Loucy (cell line): ENCODE results near the gene PIM3.

ENCODE experiments used
- H2AFZ ChIP-seq: fragments of 200-600 bp; sonication (generic); 2 replicates; pipeline ENCODE4 v1.6.0; 2016; ENCODE audit warnings: antibody characterized with exemption, mild to moderate bottlenecking, low read length, moderate library complexity
- H3F3A ChIP-seq: fragments of 200-600 bp; 2 replicates; pipeline ENCODE4 v1.6.0; 2016; ENCODE audit warnings: antibody characterized with exemption, low read depth, mild to moderate bottlenecking
- H3K27me3 ChIP-seq: fragments of 200-600 bp; sonication (generic); 2 replicates; pipeline ENCODE4 v1.6.1; 2014; ENCODE audit warnings: low read length, mild to moderate bottlenecking; ENCODE audit not compliant: insufficient read depth, poor library complexity, severe bottlenecking
- H3K36me3 ChIP-seq: fragments of 200-600 bp; sonication (generic); 2 replicates; pipeline ENCODE4 v1.6.1; 2016; ENCODE audit warnings: low read length; ENCODE audit not compliant: insufficient read depth
- H3K4me1 ChIP-seq: fragments of 200-600 bp; sonication (generic); 2 replicates; pipeline ENCODE4 v1.5.1; 2014; ENCODE audit warnings: low read length, mild to moderate bottlenecking; ENCODE audit not compliant: insufficient read depth, poor library complexity, severe bottlenecking
- H3K4me2 ChIP-seq: fragments of 200-600 bp; sonication (generic); 2 replicates; pipeline ENCODE4 v1.6.0; 2014; ENCODE audit warnings: antibody characterized with exemption, low read length, low read depth, mild to moderate bottlenecking; ENCODE audit not compliant: poor library complexity, severe bottlenecking
- H3K4me3 ChIP-seq: fragments of 200-600 bp; sonication (generic); 2 replicates; pipeline ENCODE4 v1.5.1; 2014; ENCODE audit warnings: low read length, mild to moderate bottlenecking, mixed read lengths; ENCODE audit not compliant: poor library complexity, severe bottlenecking
- H3K79me2 ChIP-seq: fragments of 200-600 bp; sonication (generic); 2 replicates; pipeline ENCODE4 v1.6.1; 2014; ENCODE audit warnings: low read length; ENCODE audit not compliant: insufficient read depth
- H3K9ac ChIP-seq: fragments of 200-600 bp; sonication (generic); 2 replicates; pipeline ENCODE4 v1.6.0; 2014; ENCODE audit warnings: mild to moderate bottlenecking, low read depth, low read length, moderate library complexity; ENCODE audit not compliant: poor library complexity, severe bottlenecking
- H3K9me2 ChIP-seq: fragments of 200-600 bp; sonication (generic); replicated peaks from 2 replicates; pipeline ENCODE4 v1.6.1; 2016; ENCODE audit warnings: low read depth, low read length, mixed read lengths
- H3K9me3 ChIP-seq: fragments of 200-600 bp; sonication (generic); 2 replicates; pipeline ENCODE4 v1.6.1; 2014; ENCODE audit warnings: mild to moderate bottlenecking, antibody characterized with exemption, low read length, low read depth; ENCODE audit not compliant: insufficient read depth
- H4K20me1 ChIP-seq: fragments of 200-600 bp; sonication (generic); 2 replicates; pipeline ENCODE4 v1.6.0; 2014; ENCODE audit warnings: antibody characterized with exemption, low read length, mild to moderate bottlenecking; ENCODE audit not compliant: insufficient read depth, poor library complexity, severe bottlenecking
- EZH2phosphoT487 ChIP-seq: fragments of 200-600 bp; IDR thresholded peaks from 2 replicates; pipeline ENCODE4 v1.6.1; 2018; ENCODE audit warnings: antibody characterized with exemption, mild to moderate bottlenecking, moderate library complexity, borderline replicate concordance
- TF ChIP-seq, protein P1 (sequence below): fragments of 200-600 bp; sonication (generic); conservative IDR thresholded peaks from 2 replicates; pipeline ENCODE4 v1.5.1; 2014; ENCODE audit warnings: mild to moderate bottlenecking, antibody characterized with exemption, low read length

Gene PIM3

DNA sequence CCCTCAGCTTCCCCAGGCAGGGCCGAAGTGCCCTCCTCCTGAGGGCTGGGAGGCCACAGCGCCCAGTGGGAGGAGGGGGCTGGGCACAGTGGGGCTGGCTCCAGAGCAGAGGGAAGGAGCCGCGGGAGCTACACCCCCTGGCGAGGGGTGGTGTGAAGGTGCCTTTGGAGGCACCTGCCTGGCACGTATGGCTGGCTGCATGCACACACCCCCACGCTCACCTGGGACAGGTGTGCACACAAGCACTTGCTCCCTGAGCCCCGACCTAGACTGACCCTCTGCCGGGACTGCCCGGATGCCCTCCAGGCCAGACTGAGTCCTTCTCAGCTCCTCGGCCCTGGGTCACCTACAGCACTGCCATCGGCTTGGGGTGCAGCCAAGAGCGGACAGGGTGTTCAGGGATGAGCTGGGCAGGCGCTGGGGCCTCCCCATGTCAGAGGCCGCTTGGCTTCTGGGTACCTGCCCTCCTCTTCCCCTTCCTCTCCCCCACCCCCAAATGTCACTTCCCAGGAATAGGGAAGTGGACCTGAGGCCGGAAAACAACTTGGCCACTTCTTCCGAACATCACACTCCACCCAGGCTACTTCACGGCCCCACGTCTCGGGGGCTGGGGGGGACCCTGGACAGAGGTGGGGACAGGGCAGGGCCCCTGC is 7.4 kb upstream of the PIM3 start:
- TF ChIP-seq, protein P1, sequence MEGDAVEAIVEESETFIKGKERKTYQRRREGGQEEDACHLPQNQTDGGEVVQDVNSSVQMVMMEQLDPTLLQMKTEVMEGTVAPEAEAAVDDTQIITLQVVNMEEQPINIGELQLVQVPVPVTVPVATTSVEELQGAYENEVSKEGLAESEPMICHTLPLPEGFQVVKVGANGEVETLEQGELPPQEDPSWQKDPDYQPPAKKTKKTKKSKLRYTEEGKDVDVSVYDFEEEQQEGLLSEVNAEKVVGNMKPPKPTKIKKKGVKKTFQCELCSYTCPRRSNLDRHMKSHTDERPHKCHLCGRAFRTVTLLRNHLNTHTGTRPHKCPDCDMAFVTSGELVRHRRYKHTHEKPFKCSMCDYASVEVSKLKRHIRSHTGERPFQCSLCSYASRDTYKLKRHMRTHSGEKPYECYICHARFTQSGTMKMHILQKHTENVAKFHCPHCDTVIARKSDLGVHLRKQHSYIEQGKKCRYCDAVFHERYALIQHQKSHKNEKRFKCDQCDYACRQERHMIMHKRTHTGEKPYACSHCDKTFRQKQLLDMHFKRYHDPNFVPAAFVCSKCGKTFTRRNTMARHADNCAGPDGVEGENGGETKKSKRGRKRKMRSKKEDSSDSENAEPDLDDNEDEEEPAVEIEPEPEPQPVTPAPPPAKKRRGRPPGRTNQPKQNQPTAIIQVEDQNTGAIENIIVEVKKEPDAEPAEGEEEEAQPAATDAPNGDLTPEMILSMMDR = no peak
- H2AFZ ChIP-seq = no peak overlapping the region
- H3K9me3 ChIP-seq = no peaks in the 10 kb centered on the region
- no peaks in the 10 kb centered on the region for H4K20me1 ChIP-seq
- H3K4me1 ChIP-seq = peaks cover 5% of the 10 kb centered on the region
- no peak overlapping the region for H3K4me2 ChIP-seq
- no peaks in the 10 kb centered on the region for H3K27me3 ChIP-seq
- no peaks in the 10 kb centered on the region for H3K36me3 ChIP-seq
- no peak overlapping the region for H3K4me3 ChIP-seq
- no peaks in the 10 kb centered on the region for H3K9me2 ChIP-seq
- no peak overlapping the region for H3K9ac ChIP-seq
- H3K79me2 ChIP-seq = no peaks in the 10 kb centered on the region
- H3F3A ChIP-seq = no peaks in the 10 kb centered on the region

- H2AFZ ChIP-seq = no peak overlapping the region
- H3F3A ChIP-seq = no peaks in the 10 kb centered on the region
- H3K4me3 ChIP-seq = no peak overlapping the region
- peaks cover 5% of the 10 kb centered on the region for H3K4me1 ChIP-seq
- no peaks in the 10 kb centered on the region for H3K36me3 ChIP-seq
- no peaks in the 10 kb centered on the region for H3K79me2 ChIP-seq
- H4K20me1 ChIP-seq = no peaks in the 10 kb centered on the region
- H3K27me3 ChIP-seq = no peaks in the 10 kb centered on the region
- no peaks in the 10 kb centered on the region for H3K9me2 ChIP-seq
- H3K9me3 ChIP-seq = no peaks in the 10 kb centered on the region
- H3K4me2 ChIP-seq = no peak overlapping the region
- TF ChIP-seq EZH2phosphoT487 = no peak
- TF ChIP-seq, protein P1 = no peak
- H3K9ac ChIP-seq = no peak overlapping the region
Measured at GRCh38 chr22:49953680-49954344, 6.8 kb upstream of the PIM3 start.

DNA sequence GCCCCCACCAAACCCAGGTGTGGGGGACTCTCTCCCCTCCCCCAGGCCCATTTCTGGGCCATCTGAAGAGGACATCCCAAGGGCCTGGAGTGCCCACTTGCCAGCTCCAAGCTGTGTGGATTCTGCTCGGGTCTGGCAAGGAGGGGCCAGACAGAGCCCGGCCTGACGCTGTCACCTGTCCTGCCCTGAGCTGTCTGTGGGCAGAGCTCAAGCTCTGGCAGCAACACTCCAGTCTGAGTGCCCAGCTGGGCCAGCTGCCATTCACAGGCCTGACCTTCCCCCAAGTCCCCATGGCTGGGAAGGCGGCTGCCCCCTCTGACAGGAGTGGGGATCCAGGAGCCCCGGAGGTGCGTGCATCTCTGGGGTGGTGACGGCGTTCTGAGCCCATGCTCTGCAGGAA is 6.2 kb upstream of the PIM3 start:
- Histone ChIP-seq H3K9me3 (no peaks in the 10 kb centered on the region), H3K4me2 (no peak overlapping the region), H3K9ac (no peak overlapping the region), H3K4me3 (no peak overlapping the region), H3K36me3 (no peaks in the 10 kb centered on the region), H2AFZ (no peak overlapping the region), H3K27me3 (no peaks in the 10 kb centered on the region), H3K4me1 (peaks cover 11% of the 10 kb centered on the region), H3K9me2 (no peaks in the 10 kb centered on the region), H3F3A (no peaks in the 10 kb centered on the region), H4K20me1 (no peaks in the 10 kb centered on the region), H3K79me2 (0 out of 2 replicates have a peak, but pooled peaks cover under 1% of the 10 kb centered on the region)
- TF ChIP-seq, protein P1 = no peak
- TF ChIP-seq EZH2phosphoT487 = no peak
